Activated T-cell treated with anti-CD3 and anti-CD28 coated beads for 48 hours (primary cell): Measurements from ENCODE around the gene MX2.
A peak's percentile ranks its signal among the peaks of the same experiment; 100 is the strongest.
"Not testable (repeated sequence)": the region's sequence is repeated elsewhere in the genome, so short reads cannot be mapped to it uniquely, and the experiment has no call there.

ENCODE experiments used
- DNase-seq: peaks from one replicate; pipeline ENCODE4 v3.0.0-alpha.2; 2020; ENCODE audit warnings: low read depth

The MX2 gene

DNA sequence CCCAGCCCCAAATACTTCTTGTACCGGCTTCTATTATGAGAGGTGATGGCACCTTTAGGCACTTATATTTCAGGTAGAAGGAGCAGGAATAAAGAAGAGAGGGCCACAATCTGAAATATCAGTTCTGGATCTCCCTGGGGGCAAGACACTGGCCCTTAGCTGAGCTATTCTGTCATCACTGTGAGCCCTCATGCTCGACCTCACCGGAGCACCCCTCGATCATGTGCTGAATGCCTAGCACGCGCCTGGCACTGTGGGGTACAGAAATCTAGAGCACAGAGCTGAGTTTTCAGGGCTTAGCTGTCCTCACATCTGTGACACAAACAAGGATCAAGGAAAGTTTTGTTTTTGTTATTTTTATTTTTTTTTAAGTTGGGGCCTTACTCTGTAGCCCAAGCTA, 56.6 kb downstream of the MX2 start:
- DNase-seq: no peak

DNA sequence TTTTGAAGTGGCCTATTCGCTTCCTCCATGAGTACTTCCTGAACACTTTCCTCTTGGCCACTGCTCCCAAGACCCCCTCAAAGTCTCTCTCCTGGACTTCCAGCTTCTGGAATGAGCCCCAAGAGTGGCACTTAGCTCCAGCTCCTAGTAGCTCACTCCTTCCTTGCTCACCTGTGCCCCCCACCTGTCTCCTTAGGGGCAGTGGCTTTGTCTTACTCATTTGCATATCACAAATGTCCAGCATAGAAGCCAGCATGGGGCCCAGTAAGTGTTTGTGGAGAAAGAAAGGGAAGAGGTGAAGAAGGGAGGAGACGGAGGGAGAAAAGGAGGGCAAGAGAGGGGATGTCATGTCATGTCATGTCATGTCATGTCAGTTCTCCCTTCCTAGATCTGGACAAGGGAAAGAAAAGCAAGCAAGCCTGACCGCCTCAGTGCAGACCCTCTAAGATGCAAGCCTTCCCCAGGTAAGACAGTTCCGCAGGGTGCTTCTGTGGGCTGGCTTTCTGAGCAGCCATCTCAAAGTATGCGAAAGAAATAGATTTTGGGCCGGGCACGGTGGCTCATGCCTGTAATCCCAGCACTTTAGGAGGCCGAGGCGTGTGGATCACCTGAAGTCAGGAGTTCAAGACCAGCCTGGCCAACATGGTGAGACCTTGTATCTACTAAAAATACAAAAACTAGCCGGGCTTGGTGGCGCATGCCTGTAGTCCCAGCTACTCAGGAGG, 57.3 kb downstream of the MX2 start:
- no peak for DNase-seq

DNA sequence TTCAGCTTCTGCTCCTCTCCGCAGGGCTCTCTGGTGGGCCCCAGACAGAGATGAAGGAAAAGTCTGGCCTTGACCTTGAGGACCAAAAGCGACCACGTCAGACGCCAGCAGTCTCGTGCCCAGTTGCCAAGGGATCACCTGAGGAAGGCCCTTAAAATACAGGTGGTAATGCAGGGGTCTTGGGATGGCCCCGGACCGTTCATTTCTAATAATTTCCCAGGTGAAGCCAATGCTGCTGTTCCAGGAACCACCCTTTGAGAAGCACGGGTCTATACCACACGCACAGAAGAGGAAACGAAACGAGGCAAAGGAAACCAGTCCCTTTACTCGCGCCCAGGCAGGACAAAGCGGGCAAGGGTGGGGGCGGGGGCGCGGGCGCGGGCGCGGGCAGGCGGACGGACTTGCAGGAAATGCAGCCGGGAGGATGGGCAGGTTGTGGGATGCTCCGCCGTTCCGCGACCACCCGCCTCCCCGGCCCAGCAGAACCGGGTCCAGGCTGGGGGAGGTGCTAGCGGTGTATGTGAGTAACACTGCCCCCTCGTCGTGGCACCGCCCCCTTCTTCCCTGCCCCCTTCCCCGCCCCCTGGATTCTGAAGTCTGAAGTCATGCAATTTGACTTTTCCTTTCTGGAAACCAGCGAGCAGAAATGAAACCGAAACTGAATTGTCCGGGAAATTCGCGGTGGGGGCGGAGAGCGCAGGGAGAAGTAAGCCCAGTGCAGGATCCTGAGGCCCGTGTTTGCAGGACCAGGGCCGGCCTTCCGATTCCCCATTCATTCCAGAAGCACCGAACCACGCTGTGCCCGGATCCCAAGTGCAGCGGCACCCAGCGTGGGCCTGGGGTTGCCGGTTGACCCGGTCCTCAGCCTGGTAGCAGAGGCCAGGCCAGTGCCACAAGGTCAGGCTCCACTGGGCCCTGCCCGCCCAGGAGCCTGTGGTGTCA, 58.4 kb downstream of the MX2 start:
- peak; percentile 13 for DNase-seq

DNA sequence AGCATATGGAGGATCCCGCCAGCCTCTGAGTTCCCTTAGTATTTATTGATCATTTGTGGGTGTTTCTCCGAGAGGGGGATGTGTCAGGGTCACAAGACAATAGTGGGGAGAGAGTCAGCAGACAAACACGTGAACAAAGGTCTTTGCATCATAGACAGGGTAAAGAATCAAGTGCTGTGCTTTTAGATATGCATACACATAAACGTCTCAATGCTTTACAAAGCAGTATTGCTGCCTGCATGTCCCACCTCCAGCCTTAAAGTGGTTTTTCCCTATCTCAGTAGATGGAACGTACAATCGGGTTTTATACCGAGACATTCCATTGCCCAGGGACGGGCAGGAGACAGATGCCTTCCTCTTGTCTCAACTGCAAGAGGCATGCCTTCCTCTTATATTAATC, 59.2 kb downstream of the MX2 start:
- not testable (repeated sequence) for DNase-seq

DNA sequence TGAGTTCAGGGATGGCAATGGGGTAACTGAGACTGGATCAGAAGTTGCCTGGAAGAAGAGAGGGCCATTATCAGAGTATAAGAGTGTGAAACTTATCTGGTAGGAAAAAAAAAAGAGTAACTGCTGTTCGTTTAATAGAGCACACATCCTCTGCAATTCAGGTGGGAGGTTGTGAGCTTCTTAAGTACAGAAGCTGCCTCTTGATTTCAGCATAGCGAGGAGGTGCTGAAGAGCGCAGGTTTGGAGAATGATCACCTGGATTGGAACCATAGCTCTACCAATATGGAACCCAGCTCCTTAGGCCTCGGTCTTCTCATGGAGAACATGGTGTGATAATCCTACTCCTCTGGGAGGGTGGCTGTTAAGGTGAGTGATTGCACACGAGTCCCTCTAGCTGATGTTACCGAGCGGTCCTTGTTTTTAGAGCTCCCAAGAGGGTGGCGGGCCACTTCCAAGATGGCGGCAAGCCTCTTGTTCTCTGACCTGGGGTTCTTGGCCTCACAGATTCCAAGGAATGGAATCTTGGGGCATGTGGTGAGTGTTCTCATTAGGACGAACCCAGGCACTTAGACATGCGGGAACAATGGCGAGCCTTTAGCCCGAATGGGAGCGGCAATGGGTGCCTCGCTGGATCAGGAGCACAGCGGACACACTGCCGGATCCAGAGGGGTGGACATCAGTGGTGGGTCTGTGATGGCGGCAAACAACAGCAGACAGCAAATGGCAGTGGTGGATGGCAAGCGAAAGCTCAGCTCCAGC, 60.9 kb downstream of the MX2 start:
- no peak for DNase-seq

DNA sequence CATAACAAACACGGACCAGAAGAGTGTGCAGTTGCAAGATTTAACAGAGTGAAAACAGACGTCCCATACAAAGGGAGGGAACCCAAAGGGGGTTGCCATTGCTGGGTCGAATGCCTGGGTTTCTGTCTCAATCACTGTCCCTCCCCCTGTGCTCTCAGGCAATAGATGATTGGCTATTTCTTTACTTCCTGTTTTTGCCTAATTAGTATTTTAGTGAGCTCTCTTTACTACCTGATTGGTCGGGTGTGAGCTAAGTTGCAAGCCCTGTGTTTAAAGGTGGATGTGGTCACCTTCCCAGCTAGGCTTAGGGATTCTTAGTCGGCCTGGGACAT, 61.4 kb downstream of the MX2 start:
- not testable (repeated sequence) for DNase-seq

DNA sequence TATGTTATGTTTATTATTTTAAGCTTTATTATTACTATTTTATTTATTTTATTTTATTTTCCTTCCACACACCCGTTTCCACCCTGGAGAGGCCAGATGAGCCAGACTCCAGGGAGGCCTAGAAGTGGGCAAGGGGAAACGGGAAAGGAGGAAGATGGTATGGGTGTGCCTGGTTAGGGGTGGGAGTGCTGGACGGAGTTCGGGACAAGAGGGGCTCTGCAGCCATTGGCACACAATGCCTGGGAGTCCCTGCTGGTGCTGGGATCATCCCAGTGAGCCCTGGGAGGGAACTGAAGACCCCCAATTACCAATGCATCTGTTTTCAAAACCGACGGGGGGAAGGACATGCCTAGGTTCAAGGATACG, 63.7 kb downstream of the MX2 start:
- DNase-seq: no peak

DNA sequence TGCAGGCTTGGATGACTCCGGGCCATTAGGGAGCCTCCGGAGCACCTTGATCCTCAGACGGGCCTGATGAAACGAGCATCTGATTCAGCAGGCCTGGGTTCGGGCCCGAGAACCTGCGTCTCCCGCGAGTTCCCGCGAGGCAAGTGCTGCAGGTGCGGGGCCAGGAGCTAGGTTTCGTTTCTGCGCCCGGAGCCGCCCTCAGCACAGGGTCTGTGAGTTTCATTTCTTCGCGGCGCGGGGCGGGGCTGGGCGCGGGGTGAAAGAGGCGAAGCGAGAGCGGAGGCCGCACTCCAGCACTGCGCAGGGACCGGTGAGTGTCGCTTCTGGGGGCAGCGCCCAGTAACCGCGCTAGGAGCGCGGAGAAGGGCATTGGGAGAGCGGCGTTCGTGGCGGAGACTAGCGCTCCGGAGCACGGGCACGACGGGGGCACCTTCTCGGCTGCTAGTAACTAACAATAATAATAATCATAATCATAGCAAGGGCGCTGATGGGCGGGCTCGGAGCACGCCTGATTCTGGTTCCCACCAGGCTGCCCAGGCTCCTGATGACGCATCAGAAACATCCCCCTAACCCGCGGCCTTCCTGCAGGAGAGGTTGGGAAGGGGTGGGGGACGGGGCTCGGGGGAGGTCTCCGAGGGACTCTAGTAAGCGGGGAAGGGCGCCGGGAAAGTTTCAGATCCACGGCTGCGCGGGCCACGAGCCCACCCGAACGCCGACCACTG, 64.3 kb downstream of the MX2 start, which contains the start of gene MX1:
TSS of gene MX1 (plus strand) at position 286 of the 722 bp plus-strand sequence. CDS start 5,832 bp downstream, outside the sequence.
- peak; percentile 77 for DNase-seq

DNA sequence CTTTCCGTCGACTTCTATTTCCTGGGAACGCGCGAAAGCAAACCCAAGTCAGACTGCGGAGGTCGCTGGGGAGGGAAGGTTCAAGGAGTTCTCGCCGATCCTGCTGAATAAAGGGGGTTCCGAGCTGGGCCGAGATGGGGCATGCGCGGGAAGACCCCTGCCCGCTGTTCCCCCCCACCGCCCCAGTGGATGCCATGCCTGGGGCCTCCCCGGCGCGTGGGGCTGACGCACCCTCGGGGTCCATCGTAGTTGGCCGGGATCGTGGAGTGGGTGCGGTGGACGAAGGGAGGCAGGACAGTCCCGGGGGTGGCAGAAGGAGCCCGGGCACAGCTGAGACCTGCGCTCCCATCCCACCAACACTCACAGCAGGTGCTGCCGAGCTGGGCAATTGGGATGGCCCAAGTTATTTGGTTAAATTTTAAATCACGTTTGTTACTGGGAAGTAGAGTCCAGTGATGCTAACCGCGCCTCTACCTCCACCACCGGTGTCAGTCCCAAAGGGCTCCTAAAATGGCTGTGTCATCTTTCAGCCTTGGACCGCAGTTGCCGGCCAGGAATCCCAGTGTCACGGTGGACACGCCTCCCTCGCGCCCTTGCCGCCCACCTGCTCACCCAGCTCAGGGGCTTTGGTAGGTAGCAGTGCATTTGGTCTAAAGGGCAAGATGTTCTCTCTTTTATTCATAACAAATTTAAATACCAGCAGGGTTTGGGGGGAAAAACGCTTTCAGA, 65.0 kb downstream of the MX2 start:
- DNase-seq: no peak

DNA sequence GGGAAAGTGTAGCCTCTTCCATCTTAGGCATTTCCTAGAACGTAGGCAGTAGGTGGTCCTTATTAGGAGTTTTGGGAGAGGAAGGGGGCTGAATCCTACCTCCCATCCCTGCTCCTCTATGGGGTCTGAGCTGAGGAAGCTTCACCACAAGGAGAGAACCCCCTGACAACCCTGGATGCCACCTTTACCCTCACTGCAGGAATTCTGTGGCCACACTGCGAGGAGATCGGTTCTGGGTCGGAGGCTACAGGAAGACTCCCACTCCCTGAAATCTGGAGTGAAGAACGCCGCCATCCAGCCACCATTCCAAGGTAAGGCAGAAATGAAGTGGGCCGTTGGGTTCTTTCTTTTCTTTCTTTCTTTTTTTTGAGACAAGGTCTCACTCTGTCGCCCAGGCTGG, 65.7 kb downstream of the MX2 start:
- DNase-seq: no peak

DNA sequence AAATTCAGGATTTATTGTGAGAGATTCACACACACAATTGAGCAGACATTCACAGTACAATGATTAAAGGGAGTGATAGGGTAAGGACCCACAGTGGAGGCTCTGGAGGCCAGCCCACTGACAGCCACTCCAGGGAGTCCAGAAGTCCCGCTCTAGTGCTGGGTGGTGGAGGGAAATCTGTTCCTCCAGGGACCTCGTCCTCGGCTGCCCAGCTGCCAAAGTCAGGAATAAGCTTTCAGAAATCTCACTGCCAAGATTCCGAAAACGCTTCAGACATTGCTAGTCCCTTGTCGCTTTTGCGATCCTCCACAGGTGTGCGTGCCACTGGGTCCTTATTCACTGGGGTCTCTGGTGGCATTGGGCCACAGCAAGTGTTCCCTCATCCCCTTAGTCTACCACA, 66.5 kb downstream of the MX2 start:
- DNase-seq: no peak

DNA sequence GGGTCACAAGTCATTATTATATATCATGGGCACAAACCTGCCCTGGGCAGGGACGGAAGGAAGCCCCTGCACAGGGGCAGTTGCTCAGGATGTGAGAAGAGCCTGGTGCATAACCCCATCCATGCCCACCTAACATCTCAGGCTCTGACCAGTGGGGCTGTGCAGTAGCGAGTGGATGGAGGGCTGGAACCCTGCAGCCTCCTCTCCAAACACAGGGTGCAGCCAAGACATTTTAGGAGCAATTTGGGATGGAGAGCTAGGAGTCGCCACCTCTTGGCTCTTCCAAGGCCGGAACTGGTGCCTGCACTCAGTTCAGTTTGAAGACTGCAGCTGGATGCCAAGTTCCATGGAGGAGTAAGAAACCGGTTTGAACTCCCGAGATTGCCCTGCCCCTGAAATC, 67.0 kb downstream of the MX2 start:
- no peak for DNase-seq

DNA sequence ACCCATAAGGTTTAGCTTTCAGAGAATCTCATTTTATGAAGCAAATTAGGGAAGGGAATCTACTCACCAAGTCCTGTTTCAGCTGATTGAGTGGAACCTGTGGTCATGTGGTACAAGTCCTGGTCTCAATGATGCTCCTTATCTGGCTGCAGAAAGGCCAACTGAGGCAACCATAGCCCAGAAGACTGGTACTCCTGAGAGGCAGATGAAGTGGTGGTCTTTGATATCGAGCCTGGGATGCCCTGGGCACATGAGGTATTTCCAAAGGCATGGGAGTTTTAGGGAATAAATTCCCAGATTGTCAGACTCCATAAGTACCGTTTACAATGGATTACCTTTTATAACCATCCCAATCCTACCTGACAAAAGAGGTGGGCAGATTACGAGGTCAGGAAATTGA, 67.5 kb downstream of the MX2 start:
- DNase-seq: no peak

DNA sequence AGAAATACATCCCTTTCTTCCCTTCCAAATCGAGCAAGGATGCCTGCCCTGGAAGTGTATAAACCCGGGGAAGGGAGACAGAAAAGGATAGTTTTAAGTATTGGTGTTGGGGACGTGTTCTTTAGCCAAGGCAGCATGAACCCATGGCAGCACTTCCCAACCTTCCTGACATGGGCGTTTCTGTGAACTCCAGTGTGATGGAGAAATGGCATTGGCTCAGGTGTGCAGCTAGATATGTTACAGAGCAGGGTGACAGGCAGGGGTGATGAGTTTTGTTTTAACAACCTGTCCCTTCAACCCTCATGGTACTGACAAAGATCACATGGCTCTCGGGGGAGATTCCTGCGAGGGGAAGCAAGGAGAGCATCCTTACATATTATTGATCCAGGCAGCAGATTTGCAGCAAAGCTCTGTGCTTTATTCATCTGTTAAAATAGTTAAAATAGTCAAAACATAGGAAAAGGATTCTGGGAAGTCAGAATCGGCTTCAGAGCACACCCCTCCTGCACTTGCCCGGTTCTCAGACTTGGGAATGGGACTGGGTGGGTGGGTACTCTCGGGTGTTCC, 68.2 kb downstream of the MX2 start:
- DNase-seq: no peak

DNA sequence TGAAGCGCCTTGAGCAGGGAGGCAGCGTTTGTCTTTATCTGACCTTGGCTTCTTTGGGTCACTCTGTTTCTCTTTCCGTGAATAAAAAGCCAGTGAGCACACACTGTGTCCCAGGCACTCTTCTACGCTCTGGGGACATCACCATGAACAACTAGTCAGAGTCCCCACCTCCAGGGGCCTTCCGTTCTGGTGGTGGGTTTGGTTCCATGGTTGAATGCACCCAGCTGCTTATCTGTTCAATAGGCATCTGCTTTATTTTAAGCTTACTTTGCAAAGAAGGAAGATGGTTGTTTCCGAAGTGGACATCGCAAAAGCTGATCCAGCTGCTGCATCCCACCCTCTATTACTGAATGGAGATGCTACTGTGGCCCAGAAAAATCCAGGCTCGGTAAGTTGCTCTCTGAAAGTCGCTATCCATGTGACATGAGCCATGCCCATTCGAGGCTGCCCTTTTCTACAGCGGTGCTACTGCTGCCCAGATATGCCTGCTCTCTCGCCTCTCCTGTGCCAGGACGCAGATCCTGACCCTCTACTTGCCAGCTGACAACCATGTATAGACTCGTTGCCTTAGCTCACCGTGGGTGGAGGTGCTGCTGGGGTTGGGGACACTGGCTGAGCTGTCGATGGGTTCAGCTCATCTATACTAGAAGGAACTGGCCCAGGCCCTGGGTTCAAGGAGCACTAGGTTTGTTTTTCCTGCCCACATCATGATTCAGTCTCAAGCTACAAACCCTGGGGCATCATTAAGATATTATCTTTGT, 70.1 kb downstream of the MX2 start:
- DNase-seq: no peak

DNA sequence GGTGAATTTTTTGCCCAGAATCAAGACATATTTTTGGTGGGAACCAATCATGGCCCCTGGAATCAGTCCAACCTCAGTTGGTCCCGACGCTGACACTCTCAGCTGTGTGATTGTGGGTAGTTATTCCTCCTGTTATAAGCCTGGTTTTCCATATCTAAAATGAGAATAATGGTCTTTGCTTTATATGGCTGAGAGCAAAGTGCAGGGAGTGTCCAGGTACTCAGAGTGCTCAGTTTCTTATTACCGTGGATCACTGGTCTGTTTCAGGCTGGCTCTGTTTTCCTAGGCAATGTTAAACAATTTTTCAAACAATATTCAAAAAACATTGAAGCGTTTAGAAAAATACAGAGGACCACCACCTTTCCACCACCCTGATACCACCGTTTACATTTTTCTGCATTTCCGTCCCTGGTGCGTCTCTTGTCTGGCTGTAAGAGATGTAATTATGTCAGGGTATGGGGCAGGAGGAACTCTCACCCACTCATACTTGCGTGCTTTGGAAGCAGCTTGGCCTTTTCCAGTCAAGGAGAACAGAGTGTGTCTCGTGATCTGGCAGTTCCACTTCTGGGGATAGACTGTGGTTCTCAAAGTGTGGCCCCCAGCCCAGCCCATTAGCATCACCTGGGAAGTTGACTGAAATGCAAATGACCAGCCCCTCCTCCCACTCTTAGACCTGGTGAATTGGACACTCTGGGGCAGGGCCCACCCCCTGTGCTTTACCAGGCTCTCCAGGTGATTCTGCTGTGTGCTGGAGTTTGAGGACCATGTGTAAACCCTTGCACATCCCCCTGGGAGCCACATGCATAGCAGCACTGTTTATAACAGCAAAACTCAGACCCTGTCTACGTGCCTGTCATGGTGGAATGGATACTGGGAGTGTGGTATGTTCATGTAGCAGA, 71.0 kb downstream of the MX2 start:
- no peak for DNase-seq

DNA sequence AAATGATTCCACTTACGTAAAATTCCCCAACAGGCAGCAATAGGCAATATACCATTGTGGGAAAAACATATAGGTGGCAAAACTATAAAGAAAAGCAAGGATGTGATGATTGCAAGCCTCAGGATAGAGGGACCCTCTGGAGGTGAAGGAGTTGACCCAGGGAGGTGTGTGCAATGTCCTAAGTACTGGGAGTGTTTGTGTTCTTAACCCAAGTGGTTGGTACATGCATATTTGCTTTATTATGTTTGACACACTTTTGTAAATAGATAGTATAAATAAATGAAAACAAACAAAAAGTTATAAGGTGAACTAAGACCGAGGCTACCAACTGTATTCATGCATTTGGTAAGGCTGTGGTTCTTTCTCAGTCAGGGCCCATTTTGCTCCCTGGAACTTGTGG, 71.7 kb downstream of the MX2 start:
- no peak for DNase-seq

DNA sequence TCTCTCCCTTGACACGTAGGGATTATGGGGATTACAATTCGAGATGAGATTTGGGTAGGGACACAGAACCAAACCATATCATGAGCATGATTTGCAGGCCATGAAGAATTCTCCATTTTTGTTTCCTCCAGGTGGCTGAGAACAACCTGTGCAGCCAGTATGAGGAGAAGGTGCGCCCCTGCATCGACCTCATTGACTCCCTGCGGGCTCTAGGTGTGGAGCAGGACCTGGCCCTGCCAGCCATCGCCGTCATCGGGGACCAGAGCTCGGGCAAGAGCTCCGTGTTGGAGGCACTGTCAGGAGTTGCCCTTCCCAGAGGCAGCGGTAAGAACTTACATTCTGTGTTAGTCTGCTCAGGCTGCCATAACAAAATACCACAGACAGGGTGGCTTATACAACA, 73.9 kb downstream of the MX2 start:
- no peak for DNase-seq

DNA sequence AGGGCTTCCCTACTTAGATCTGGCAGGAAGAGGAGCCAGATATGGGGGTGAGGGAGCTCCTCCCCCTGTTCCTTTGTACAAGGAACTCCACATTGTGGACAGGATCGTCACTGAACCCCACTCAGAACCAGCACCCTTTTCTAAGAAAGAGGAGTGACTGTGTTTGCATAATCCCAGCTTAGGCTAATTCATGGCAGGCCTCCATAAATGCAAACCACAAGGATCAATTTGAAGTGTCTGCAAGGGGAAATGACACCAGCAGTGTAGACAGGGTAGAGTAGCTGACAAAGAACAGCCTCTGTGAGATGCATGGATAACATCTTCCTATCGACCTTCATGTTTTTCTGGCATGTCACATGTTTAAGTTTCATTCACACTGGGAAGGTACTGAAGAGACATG, 75.9 kb downstream of the MX2 start:
- no peak for DNase-seq
